ENCODE measurements around the gene GCNT4.

The GCNT4 gene

GRCh38 chr5:75049456-75050351 lies 2.7 kb downstream of the GCNT4 start:
- DNase-seq = no peak

DNA sequence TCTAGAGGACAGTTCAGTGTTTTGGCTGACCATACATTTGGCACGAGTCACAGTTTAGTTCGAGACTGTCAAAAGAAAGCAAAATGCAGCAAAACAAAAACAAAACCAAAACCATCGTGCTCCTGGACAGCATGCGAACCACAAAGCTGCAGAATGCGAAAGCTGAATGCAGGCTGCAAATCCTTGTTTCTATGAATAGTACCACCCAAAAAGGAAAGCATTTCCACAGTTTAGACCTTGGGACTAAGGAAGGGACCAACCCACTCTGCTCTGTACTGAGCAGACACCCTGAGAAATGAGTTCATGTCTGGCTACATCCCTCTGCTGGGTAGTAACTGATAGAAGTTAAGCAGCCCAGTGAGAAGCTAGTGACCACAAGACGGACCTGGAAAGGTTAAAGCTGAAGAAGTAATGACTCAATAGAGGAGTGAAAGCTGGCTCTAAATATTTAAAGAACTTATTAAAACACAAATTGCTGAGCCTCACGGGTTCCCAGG lies 3.9 kb downstream of the GCNT4 start:
- DNase-seq = no peak

DNA sequence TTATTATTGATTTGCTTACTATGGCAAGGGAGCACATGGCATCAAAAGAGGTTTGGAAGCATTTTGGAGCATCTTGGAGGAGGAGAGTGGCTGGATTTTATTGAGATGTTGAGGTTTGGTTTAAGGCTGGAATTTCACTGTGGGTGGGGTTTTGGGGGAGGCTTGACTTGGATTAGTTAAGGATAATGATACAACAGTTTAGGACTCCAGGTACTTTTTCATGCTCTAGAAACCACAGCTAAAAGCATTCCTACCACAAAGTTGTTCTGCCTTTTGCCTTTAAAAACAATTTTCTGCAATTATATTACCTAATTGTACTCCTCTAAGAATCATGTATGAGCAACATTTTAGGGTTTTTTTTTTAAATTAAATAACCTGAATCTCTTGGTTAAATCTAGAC lies 5.0 kb downstream of the GCNT4 start:
- no peak for DNase-seq

GRCh38 chr5:75046366-75047142 lies 5.8 kb downstream of the GCNT4 start:
- DNase-seq = no peak

DNA sequence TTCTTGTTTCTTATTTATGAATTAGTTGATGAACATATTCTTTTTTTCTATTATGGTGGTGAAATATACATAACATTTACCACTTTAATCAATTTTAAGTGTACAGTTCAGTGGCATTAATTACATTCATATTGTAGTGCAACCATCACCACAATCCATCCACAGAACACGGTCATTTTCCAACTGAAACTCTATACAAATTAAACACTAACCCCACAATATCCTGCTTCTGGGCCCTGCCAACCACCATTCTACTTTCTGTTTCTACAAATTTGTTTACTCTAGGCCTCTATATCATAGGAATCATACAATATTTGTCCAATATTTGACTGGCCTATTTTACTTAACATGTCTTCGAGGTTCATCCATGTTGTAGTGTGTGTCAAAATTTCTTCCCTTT lies 7.3 kb downstream of the GCNT4 start:
- DNase-seq = no peak

GRCh38 chr5:75044406-75044805 lies 8.0 kb downstream of the GCNT4 start:
- no peak for DNase-seq

GRCh38 chr5:75043633-75044264 lies 8.6 kb downstream of the GCNT4 start:
- no peak for DNase-seq

GRCh38 chr5:75042522-75042921 lies 9.8 kb downstream of the GCNT4 start:
- no peak for DNase-seq

GRCh38 chr5:75040973-75041372 lies 11.4 kb downstream of the GCNT4 start:
- no peak for DNase-seq

GRCh38 chr5:75037106-75037505 lies 15.3 kb downstream of the GCNT4 start:
- DNase-seq = no peak

DNA sequence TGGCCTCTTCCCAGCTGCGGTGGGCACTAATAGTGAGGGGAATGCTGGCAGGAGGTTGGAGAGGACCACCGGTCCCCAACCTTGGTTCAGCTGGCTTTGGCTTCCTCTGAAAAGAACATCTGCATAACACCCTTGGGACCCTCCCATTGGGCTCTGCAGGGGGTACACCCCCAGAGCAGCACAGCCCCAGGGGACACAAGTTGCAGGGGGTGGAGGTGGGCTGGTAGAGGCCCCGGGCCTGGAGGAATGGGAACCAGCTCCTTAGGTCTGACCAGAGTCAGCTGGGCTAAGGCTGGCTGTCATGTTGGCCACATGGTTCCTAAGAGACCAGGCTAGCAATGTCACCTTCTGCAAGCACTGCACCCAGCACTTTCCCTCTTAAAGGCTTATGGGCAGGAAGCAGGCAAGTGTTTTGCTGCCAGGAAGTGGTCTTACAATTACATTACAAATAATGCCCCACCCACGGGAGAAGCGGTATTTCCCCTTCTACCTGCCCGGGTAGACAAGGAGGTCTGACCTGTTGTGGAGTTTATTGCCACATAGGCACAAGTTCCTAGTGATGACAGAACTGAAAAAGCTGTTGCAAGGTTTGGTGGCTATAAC lies 18.1 kb downstream of the GCNT4 start:
- DNase-seq = no peak

DNA sequence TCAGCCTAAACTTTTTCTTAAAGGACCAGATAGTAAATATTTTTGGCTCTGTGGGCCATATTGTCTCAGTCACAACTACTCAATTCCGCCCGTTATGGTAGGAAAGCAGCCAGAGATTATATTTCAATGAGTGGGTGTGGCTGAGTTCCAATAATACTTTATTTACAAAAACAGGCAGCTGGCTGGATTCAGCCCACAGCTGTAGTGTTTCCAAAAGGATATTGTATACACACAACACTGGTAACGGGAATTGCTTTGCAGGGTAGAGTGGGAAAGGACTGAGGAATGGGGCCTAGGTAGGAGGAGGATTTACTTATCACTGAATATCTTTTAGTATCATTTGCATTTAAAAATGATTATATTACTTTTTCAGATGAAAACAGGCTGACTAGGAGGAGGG lies 21.0 kb downstream of the GCNT4 start:
- DNase-seq = no peak

DNA sequence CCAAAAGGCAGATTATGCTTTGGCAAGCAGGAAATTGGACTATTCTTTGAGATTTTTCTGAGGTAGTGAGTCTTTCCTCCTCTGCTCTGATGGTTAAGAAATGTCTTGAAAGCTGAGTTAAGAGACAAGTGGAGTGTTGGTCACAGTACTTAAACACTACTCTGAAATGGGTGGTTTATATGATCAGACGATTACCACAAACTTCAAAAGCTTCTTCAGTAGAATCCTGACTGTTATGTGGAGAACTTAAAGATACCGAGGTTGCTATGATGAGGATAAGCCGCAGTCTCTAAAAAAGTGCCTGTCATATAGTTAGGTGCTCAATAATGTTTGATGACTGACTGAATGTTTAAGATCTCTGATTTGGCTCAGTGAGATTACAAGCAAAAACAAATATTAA lies 24.3 kb downstream of the GCNT4 start:
- no peak for DNase-seq

DNA sequence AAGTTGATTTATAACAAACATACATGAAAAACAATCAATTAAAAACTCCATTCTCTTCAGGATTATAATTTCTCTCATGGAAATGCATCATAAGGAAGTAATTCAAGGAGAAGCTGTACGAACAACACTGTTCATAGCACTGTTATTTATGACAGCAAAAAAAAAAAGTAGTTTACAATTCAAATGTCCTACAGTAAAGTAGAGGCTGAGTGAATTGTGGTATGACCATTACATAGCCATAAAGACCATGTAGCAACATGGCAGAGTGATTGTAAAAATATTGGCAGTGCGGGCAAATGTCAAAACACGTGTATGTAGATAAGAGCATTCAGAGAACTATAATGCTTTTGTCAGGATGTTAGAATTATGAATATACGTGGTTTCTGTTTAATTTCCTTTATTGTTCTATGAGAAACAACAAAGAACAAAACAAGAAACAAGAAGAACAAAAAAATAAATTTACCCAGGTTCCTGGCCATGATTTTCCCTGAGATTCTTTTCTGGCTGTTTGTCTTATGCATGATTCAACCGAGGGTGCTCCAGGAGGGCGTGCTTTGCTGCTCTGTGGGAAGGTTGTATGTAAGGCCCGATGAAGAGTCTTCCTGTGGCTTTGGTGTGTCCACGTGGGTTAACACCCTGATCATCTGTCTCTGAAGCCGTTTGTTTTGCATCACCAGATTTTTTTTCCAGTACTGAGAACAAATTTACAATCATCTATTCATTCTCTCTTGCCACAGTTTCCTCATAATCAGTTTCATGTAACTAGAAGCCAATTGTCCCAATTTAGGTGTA lies 28.8 kb downstream of the GCNT4 start:
- no peak for DNase-seq

DNA sequence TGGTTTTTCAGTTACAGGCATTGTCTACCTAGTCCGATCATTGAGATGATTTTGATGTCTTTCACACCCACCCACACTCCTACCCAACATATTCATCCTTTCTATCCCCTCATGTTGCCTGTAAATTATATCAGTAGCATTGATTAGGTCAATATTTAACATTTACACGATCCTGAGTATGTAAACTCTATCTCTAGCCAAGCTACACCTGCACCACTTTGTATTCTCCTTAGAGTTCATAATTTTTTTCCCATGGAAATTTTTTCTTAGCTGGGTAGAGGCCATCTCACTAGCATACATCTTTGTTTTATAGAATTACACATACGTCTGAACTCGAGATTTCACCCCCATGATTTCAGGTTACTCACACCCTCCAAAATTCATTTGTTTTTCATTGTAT lies 30.6 kb downstream of the GCNT4 start:
- DNase-seq = no peak

DNA sequence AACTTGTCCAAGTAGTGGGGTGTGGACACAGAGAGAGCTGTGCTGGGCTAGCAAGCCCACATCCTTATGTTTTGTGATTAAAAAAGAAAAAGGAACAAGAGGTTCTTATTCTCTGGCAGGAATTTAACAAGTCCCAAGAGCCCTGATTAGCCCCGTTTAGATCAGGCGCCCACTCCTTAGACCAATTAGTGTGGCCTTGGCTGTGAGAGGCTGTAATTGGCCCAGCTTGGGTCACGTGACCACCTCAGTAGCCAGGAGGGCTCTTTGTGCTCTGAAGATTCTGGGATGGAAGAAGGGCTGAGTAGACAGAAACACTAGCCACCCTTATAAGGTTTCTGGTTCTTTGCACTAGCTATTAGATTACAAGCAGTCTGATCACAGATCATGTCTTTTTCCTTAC lies 31.1 kb downstream of the GCNT4 start:
- no peak for DNase-seq

DNA sequence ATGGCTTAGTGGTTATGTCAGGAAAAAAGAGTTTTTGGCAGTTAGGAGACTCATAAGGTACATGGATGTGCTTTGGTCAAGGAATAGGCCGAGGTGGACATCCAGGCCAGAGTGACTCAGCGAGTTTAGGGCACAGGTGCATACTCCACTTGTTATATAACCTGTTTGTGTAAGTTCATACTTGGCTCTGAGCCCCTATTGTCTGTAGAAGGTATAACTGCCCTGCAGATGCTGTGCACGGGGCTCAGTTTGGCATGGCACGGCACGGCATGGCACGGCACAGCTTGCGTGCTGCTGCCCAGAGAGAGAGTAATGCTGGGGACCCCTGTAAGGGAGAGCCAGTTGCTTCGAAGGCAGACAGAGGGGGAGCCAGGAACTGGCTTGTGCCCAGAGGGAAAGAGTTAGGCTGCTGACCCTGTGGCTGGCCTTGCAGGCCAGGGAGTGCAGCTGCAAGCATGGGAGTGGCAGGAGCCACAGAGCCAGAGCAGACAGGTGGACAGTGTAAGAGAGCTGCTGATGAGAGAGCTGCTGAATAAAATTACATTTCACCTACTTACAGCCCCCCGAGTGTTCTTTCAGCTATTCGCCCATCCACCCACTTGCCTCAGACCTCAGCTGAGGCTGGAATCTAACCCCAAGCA lies 32.2 kb downstream of the GCNT4 start:
- DNase-seq = no peak

DNA sequence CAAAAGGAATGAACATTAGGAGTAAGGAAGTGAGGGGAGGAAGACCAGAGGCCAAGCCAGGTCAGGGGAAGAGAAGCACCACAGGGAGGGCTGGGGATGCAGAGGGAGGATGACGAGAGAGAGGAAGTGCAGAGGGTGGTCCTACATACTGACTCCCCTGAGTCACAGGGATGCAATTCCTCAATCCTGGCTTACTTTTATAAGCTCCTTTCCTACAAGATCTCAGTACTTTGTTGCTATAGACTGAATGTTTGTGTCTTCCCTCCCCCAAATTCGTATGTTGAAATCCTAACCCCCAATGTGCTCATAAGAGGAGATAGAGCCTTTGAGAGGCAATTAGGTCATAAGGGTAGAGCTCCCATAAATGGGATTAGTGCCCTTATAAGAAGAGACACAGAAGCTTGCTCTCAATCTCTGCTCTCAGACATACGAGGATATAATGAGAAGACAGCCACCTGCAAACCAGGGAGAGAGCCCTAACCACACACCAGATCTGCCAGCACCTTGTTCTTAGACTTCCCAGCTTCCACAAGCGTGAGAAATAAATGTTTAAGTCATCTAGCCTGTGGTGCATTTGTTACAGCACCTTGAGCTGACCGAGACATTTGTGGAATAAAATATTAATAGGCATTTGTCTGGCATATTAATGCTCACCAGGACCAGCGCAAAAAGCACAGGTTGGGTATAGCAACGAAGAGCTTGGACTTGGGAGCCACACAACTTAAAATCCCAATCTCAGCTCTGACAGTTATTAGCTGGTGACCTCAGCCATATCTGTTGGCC lies 33.4 kb downstream of the GCNT4 start:
- no peak for DNase-seq

DNA sequence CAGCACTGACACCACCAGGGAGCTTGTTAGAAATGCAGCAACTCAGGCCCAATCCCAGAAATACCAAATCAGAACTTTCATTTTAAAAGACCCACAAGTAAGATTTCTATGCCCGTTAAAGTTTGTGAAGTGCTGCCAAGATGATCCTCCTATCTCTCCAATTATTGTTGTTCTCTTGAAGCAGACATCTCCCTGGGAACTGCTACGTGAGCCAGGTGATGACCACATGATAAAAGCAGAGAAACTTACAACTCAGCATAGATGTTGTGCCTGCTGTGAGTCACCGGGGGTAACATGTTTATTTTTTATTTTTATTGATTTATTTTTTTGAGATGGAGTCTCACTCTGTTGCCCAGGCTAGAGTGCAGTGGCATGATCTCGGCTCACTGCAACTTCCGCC lies 34.4 kb downstream of the GCNT4 start:
- DNase-seq = no peak

DNA sequence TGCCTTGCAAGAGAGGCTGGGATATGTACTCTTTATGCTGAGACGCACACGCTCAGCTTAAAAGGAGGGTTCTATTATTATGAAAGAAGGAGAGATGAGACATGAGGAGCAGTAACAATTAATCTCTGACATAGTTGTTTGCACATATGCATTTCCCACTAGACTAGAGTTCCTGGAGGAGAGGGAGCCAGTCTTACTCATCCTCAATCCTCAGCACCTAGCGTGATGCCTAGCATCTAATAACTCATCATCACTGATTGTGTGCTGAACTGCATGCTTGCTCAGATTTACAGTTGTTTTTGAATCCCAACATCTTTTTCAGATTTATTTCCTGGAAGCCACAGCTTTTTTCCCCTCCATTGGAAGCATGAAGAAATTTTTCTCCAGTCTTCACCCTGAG lies 35.5 kb downstream of the GCNT4 start:
- no peak for DNase-seq

DNA sequence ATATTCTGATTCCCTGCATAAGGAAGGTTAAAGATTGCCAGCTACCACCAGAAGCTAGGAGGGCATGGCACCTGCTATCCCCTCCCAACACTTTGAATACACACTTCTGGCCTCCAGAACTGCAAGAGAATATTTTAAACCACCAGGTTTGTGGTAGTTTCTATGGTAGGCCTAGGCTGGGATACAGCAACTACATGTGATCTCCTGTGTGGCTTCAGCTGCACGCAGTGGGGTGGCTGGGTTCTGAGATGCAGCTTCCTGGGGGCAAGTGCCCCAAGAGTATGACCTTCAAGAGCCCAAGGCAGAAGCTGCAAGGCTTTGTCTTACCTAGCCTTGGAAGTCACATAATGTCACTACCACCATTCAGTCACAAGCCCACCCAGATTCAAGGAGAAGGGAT lies 39.6 kb downstream of the GCNT4 start:
- no peak for DNase-seq
